Lower leg skin (tissue), 4 donors: Measurements from ENCODE around the gene GPR161. TPM values are rescaled to one million over a fixed set of nuclear protein-coding genes. Genes with fewer than 3 reads are reported as not detected.

Experiments
- DNase-seq, 2 donors: peaks; one replicate each; pipeline ENCODE4 v3.0.0-alpha.2; 2019; ENCODE audit warnings: low spot score in 2 of 2
- H3K4me3 ChIP-seq: fragments of 200-600 bp; sonication (generic); 2 replicates; pipeline ENCODE4 v1.5.1; 2017; ENCODE audit warnings: mild to moderate bottlenecking, low read depth; ENCODE audit not compliant: poor library complexity, severe bottlenecking
- POLR2A ChIP-seq, 2 donors: fragments of 450-650 bp; IDR thresholded peaks; one replicate each; pipeline ENCODE4 v1.6.1; 2016 to 2017; ENCODE audit warnings: antibody characterized with exemption in 2 of 2, mild to moderate bottlenecking in 1 of 2, moderate library complexity in 1 of 2
- WGBS, 2 donors: methylation state at CpG; one replicate each; pipeline ENCODE4 v1.1.5; 2018; 5-methylcytosine and 5-hydroxymethylcytosine counted together
- intact Hi-C: fragments of 100-400 bp; cut with DNase I; formaldehyde crosslinking; loops from one replicate; pipeline ENCODE4 v1.15.0; 2023; ENCODE audit warnings: low total_unique reads
- total RNA-seq, 4 donors: library from RNA; depleted of rRNA; stranded (reverse); fragments of >200 nt; gene quantifications; one replicate each; pipeline ENCODE4 v1.1.0, GENCODE V29; 2016
- TF ChIP-seq, protein P1 (sequence below), 3 donors: fragments of 450-650 bp; IDR thresholded peaks; one replicate each; pipeline ENCODE4 v1.5.1; 2016; ENCODE audit warnings: antibody characterized with exemption in 3 of 3, mild to moderate bottlenecking in 3 of 3, moderate library complexity in 2 of 3

The GPR161 gene
- total RNA-seq, 4 donors from 2014 or later, result 0.97 to 5.9 (median 1.6) TPM

DNA sequence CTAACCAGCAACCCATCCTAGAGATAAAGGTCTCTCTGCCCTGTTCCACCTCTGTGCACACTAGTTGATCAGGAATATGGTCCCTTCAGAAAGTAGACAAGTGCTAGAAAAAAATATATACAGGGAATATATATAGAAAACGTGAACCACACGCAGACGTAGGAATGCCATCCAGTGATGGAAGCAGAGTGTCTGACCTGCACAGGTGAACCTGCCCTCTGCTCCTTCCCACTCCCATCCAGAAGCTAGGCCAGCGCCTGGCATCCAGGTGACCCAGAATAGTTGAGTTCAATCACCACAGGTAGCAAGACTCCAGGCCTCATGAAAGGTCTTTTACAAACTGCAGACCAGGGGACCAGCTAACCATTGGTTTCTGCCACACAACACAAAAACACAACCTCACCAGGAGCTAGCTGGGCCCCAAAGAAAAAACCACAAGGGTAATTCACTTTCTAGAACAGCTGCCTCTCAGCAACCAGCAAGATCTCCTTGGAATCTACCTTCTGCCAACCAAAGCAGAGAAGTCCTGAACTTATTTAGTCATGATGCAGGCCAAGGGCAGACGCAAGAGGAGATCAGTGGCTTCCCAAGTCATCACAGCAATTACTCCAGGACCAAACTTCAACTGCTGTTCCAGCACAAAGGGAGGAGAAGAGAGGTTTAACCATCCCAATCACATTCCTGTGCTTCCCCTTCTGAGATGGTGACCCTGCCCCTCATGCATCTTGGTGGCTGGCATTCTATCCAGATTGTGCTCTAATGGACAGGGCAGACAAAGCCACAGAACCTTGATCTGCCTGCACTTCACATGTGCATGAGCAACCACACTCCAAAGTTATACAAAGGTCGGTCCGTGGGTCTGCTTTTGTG is 53.0 kb downstream of the GPR161 start:
- H3K4me3 ChIP-seq, result no peak overlapping the region
- DNase-seq, result peak in 1 of 2 donors; percentile 53
- WGBS, 2 donors, result 88 to 96% methylated on average over 7 of the region's 7 CpGs
- TF ChIP-seq, protein P1, sequence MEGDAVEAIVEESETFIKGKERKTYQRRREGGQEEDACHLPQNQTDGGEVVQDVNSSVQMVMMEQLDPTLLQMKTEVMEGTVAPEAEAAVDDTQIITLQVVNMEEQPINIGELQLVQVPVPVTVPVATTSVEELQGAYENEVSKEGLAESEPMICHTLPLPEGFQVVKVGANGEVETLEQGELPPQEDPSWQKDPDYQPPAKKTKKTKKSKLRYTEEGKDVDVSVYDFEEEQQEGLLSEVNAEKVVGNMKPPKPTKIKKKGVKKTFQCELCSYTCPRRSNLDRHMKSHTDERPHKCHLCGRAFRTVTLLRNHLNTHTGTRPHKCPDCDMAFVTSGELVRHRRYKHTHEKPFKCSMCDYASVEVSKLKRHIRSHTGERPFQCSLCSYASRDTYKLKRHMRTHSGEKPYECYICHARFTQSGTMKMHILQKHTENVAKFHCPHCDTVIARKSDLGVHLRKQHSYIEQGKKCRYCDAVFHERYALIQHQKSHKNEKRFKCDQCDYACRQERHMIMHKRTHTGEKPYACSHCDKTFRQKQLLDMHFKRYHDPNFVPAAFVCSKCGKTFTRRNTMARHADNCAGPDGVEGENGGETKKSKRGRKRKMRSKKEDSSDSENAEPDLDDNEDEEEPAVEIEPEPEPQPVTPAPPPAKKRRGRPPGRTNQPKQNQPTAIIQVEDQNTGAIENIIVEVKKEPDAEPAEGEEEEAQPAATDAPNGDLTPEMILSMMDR (IDR thresholded peaks at IDR 0.05), result no peak
- no peak for TF ChIP-seq POLR2A (IDR thresholded peaks at IDR 0.05)
- intact Hi-C loops, result no loop called here

DNA sequence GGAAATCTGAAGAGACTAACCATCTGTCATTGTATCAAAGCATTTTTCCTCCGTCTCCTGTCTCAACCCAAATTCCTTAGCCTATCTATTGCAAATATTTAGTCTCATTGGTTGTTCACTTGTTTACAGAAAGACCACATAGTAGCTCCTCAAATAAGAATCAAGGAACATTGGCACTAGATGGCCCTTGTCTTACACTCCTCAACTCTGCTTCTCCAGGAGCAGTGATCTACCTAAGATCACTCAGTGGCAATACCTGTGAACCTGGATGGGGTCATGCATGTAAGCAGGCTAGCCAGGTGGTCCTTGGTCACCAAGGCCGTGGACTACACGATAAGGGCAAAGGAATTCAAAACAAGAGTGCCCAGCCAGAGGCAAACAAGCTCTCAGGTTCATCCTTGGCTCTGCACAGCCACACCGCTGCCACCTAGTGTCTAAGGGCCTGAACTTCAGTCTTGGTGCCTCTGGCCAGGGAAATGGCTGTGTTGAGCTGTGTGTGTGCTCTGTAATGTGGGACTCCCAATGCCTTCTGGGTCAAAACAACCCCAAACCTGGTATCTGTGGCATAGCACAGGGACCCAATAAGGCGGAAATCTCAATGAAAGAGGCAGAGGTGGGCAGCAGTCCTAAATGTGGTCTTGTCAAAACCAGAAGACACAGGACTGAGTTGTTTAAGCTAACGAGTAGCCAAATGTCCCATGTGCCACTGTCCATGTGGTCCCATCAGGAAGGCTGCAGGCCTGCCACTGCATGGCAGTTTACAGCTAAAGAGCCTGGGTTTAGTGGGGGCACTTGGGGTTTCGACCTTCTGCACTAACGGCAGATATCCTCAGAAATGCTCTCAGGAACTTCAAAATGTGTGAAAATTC is 54.5 kb downstream of the GPR161 start:
- H3K4me3 ChIP-seq, result no peak overlapping the region
- TF ChIP-seq, protein P1 (IDR thresholded peaks at IDR 0.05), result peak in 1 of 3 donors; percentile 35
- no peak for TF ChIP-seq POLR2A (IDR thresholded peaks at IDR 0.05)
- intact Hi-C loops, result no loop called here
- 54 to 55% methylated on average over 8 of the region's 8 CpGs for WGBS, 2 donors
- peak; percentile 61 to 94 for DNase-seq

DNA sequence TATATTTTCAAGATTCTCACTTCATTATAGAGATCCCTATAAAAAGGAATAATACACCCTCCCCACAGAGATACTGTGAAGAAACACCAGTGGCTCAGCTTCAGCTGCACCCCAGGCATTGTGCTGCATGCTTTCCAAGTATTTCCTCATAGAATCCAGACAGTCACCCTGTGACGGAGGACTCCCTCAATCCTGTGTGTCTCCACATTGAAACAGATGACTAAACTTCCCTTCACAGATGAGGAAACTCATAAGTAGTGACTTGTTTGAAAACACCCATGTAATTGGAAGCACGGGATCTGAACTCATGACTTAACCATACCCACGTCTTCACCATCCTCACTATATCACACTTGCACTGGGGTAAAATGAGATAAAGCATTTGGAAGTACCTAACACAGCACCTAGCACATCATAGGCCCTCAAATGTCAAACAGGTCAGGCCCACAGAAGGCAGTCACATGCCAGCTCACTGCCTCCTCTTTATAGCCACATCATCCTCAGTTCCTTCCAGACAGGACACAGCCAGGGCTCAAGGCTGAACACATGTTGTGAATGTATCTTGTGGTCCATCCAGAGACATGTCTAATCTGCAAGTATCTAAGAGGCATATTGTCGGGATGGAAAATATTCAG is 55.2 kb downstream of the GPR161 start:
- DNase-seq, result peak; percentile 57 to 83
- TF ChIP-seq, protein P1 (IDR thresholded peaks at IDR 0.05), result no peak
- TF ChIP-seq POLR2A (IDR thresholded peaks at IDR 0.05), result no peak
- intact Hi-C loops, result no loop called here
- no peak overlapping the region for H3K4me3 ChIP-seq
- WGBS, 2 donors, result 71 to 81% methylated on average over 4 of the region's 4 CpGs

DNA sequence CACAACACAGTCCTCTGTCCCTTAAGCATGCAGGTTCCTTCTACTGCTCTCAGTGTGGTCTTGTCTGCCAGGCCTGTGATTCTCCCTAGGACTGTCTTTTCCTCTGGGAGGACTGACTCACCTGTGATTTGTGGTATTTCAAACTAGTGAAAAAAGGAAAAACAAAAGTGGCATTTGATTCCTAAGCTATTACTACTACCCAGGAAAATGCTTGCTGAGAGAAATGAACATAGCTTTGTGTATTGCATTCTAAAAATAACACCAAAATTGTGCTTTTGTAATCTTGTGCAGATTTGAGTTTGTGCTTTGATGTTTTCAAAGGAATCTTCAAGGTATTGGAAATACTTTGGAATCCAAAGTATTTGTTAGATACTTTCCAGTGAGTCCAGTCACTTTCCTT is 57.0 kb downstream of the GPR161 start:
- TF ChIP-seq POLR2A (IDR thresholded peaks at IDR 0.05), result no peak
- TF ChIP-seq, protein P1 (IDR thresholded peaks at IDR 0.05), result no peak
- intact Hi-C loops, result no loop called here
- H3K4me3 ChIP-seq, result no peak overlapping the region
- no peak for DNase-seq

DNA sequence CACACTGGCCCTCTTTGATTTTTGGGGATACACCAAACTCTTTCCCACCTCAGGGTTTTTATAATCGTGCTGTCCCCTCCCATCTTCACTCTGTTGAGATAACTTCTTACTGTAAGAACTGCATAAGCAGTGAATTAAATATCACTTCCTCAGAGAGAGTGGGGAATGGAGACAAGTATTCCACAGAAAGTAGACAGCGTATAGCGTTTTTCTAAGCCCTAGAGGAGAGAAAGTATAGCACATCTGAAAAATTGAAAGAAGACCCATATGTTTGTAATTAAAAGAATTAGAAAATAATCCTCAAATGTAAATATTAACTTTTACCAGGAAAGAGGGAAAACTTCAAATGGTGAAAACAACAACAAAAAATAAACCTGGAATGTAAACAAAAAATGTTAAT is 67.3 kb downstream of the GPR161 start:
- intact Hi-C loops, result no loop called here
- no peak overlapping the region for H3K4me3 ChIP-seq
- WGBS, 2 donors, result 84 to 87% methylated on average over 3 of the region's 3 CpGs
- TF ChIP-seq POLR2A (IDR thresholded peaks at IDR 0.05), result no peak
- TF ChIP-seq, protein P1 (IDR thresholded peaks at IDR 0.05), result no peak
- DNase-seq, result no peak
